ENCODE data around the gene ARSK.

The ARSK gene, protein sequence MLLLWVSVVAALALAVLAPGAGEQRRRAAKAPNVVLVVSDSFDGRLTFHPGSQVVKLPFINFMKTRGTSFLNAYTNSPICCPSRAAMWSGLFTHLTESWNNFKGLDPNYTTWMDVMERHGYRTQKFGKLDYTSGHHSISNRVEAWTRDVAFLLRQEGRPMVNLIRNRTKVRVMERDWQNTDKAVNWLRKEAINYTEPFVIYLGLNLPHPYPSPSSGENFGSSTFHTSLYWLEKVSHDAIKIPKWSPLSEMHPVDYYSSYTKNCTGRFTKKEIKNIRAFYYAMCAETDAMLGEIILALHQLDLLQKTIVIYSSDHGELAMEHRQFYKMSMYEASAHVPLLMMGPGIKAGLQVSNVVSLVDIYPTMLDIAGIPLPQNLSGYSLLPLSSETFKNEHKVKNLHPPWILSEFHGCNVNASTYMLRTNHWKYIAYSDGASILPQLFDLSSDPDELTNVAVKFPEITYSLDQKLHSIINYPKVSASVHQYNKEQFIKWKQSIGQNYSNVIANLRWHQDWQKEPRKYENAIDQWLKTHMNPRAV

DNA sequence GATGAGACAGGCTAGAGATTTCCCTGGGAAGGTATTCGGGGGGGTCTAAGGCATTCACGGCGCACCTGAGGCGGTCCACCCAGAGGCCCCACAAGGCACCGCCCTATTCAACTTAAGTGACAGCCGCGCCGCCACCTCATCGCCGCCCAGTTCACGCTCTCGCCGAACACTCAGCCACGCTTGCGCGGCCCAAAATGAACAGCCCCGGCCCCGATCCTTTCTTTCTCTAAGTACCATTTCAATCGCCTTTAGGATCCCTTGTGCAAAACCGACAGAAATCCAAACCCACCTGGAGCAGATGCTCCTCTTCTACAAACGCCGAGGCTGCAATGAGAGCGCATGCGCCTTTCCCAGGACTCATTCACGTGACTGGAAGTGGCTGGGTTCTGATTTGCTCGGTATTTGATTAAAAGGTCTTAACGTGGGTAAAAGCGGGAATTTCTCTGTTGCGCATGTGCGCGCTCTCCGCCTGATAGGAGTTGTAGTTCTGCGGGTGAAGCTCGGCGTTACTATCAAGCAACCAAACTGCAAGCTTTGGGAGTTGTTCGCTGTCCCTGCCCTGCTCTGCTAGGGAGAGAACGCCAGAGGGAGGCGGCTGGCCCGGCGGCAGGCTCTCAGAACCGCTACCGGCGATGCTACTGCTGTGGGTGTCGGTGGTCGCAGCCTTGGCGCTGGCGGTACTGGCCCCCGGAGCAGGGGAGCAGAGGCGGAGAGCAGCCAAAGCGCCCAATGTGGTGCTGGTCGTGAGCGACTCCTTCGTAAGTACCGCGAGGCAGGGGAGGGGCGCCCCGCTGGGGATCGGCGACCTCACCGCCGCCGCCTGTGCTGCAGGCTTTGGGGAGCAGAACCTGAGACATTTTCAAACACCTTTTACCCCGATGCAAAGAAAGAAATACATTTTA, at the start of gene ARSK, which contains the start of gene SKIC3:
Gene ARSK (plus strand): TSS at position 455 of the 902 bp plus-strand sequence. CDS start 178 bp downstream, at position 633.
Gene SKIC3 (minus strand): TSS at position 331 of the 902 bp plus-strand sequence. CDS start 7,827 bp downstream, outside the sequence.
- peak; percentile 99 for DNase-seq (ENCODE audit: low spot score)

DNA sequence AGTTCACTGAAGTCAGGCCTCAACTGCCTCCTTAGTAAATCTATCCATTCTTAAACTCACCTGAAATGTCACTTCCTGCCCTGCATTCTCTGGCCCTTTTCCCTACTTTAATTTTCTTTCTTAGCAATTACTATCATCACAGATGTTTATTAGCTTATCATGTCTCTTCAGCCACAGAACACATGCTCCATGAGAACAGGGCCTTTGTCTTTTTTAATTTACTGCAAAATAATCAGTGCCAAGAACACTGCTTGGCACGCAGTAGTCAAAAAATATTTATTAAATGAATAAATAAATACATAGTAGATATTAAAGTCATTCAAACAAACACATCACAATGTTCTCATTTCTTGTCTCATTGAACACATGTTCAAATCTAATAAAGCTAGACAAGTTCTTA, 46.4 kb upstream of the ARSK start:
- no peak for DNase-seq (ENCODE audit: low spot score)

DNA sequence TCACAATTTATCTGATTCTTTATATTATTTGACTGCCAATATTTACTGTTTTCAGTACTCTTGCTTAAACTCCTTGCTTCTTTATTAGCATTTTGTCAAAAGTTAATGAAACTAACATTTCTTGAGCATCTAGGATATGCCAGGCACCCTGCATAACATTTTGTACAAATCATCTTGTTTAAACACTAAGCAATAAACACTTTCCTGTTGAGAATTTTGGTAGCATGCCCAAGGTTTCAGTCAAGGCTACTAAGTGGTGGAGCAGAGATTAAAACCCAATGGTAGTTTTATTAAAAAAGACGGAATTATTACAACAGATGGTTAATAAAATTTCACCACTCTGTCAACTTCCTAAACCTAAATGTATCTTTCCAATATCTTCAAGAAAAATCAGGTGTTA, 43.3 kb upstream of the ARSK start:
- no peak for DNase-seq (ENCODE audit: low spot score)

DNA sequence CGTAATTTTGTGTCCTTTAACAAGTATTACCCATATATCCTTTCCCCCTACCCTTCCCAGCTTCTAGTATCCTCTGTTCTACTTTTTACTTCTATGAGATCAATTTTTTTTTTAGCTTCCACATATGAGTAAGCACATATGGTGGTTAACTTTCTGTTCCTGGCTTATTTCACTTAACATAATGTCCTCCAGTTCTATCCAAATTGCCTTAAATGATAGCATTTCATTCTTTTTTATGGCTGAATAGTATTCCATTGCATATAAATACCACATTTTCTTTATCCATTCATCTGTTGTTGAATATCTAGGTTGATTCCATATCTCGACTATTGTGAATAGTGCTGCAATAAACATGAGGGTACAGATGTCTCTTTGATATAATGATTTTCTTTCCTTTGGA, 36.5 kb upstream of the ARSK start:
- no peak for DNase-seq (ENCODE audit: low spot score)

DNA sequence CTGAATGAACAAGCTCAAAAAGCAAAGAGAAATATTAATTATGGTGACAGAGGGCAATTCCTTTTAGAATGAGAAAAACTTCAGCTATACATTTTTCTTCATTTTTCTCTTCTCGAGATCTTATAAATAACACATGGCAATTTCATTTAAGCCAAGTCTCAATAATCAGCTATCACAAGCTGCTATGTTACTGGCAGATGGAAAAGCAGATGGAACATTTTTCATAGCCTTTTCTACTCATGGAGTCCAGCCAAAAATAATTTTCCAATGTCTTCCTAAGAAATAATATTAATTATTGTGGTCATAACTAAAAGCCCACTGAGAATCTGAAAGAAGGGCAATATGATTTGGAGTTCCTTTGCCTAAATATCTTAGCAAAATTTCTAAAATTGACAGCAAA, 35.8 kb upstream of the ARSK start:
- DNase-seq (ENCODE audit: low spot score) = no peak

DNA sequence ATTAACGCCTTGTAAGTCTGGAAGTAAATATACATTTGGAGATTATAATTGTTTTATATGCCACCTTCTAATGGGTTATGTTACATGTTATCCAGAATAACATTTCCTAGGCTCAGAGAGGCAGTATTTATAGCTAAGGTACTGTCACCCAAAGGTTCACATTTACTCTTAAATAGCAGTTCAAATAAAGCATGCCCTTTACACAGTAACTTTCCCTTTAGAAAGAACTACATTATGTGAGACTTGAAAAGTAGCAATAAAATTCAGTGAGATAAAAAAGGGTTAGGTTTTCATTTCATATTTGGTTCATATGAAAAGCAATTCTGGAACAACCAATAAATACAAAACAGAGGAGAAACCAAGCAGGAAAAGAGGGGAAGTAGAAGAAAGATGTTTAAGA, 35.2 kb upstream of the ARSK start:
- no peak for DNase-seq (ENCODE audit: low spot score)

DNA sequence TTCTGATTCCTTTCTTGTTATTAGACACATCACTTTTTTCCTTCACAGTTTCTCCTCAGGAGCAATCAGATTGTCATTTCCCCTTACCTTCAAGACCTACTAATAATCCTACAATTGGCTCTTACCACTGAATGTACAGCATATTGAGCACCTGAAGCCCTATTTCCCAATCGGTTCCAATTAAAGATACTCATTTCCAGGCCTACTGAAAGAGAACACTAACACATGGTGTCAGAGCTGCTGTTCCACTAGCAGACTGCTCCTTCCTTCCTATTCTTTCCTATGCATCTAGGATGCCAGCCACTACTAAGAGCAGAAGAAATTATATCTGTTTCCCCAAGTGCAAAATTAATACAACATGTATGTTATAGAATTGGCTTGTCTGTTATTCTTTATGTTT, 34.7 kb upstream of the ARSK start:
- DNase-seq (ENCODE audit: low spot score) = no peak

DNA sequence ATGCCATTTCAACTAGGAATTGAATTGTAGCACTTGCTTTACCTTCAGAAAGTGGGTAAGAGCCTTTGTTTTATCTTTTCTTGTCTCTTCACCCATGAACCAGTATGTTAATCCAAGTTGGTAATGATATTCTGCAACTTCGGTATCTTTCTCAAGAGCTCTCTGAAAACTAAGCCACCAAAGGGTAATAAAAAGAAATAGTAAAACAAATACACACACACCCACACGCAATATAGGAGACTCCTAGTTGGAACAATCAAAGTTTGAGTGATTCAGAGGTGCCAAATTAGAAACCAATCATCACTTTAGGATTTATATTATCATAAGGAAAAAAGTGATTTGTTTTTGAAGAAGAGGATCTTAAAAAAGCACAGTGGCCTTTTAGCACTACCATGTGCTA, 30.5 kb upstream of the ARSK start:
- no peak for DNase-seq (ENCODE audit: low spot score)

DNA sequence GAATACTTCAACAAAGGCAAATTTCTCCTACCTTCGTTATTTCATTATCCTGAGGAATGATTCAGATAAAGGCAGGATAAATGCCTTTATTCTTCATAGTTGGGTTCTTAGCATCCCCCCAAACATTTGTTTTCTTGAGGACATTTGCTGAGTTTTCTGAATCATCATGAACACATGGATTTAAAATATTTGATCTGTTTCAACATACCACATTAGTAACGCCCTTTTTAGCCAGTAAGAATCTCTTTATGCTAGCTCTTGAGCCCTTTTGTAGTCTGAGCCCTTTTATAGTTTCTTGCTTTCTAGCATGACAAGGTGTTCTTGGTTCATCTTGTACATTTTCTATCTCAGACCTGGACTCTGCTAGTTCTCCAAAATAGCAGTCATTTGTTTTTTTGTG, 28.0 kb upstream of the ARSK start:
- no peak for DNase-seq (ENCODE audit: low spot score)

DNA sequence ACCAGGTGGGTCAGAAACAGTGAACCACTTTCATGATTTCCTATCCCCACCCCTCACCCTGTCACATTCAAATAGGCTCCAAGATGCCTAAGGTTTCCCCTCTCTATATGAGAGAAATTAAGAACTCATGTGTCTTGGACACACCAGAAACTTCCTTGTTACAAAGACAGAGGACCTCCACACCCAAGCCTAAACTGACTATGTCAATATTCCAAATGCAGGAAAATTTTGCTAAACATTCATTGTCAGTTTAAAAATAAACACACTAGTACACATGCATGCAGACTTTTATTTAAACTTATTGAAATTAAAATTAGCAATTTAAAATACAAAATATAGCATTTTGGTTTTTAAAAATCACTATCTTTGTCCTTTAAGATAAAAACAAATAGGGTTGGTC, 26.3 kb upstream of the ARSK start:
- DNase-seq (ENCODE audit: low spot score) = no peak

DNA sequence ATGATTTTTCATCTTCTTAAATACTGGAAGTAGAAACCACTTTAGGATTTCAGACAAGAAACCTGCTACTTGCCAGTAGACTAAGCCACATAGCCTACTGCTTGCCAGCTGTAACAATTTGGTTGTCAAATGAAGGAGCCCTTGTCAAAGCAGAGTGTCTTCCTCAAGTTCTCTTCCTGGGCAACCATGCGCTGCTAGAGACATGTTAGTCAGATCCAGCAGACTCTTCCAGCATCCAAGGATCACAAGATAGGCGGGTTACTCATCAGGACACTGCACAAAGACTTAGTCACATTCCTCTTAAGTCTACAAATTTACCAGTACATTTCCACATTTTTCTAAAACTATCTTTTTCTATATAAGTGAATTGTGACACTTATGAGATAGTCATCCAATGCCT, 24.5 kb upstream of the ARSK start:
- DNase-seq (ENCODE audit: low spot score) = no peak

DNA sequence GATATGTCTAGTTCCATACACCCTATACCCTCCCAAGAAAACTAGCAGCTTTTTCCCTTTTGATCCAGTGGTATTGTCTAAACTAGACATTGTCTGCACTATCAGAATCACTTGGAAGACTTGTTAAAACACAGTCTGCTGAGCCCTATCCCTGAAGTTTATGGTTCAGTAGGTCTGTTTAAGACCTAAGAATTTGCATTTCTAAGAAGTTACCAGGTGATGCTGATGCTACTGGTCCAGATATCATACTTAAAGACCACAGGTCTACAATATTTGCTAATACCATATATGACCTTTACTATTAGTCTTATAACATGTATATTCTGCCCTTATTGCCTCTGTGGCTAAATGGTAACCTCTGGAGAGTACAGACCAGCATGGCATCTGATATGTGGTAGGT, 23.4 kb upstream of the ARSK start:
- no peak for DNase-seq (ENCODE audit: low spot score)

DNA sequence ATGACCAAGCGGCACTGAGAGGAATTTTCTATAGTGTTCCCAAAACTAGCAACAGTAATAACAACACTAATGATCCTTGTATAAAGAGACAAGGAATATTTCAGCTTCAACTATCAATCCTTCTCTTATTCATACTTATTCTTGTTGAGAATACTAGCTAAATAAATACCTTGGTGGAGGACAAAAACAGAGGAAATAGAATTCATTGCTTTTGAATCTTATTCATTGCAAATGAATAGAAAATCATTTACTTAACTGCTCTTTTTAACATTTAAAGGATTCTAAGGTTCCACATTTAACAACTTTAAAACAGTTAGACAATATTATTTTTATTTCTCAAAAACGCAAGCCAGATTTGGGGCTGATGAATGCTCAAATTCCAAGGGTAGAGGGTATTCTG, 22.5 kb upstream of the ARSK start:
- DNase-seq (ENCODE audit: low spot score) = no peak

DNA sequence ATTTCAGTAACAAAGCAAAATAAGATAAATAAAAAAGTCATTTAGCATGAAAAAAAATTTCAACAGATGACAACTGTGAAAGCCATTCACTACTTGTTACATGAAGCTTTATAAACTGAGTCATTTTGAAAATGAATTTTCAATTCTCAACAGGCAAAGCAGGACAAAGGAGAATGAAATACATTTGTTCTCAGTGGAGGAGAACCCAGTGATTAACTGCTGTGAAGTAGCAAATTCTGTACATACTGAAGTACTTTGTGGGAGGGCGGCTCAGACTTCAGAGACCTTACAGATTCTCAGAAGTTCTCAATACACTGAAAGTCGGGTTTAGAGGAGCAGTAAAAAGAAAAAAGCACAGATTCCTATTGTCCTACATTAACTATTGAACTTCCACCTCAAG, 21.8 kb upstream of the ARSK start:
- no peak for DNase-seq (ENCODE audit: low spot score)

DNA sequence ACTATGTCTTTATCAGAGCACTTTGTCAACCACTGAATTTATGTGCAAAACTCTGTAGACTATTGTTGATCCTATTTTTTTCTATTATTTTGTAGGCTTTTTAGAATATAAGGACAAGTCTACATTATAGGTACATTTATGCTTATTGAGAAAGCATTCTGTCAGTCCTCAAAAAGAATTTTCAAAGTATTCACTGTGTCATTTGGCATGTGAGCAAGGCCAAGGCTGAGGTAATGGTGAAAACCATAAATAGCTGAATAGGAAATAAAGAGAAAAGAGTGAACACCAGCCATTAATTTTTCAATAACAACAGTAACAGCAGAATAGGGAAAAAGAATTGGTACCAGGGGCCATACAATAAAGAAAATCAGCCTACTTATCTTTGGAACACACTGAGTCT, 21.1 kb upstream of the ARSK start:
- DNase-seq (ENCODE audit: low spot score) = no peak

DNA sequence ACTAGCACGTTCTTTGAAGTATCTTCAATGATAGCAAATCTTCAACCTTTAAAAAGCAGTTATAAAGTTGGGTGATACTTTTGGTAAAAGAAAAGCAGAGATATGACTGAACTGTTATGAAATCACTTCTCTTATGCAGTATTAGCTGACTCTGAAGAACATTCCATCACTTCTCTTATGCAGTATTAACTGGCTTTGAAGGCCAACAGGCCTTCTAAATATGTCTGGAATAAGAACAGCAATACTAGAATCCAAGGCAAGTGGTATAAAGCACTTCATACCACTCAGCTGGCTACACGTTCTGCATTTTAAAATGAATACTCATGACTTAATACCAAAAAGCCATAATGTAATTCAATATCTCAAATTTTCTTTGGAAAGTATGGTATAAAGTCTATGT, 17.4 kb upstream of the ARSK start:
- no peak for DNase-seq (ENCODE audit: low spot score)

DNA sequence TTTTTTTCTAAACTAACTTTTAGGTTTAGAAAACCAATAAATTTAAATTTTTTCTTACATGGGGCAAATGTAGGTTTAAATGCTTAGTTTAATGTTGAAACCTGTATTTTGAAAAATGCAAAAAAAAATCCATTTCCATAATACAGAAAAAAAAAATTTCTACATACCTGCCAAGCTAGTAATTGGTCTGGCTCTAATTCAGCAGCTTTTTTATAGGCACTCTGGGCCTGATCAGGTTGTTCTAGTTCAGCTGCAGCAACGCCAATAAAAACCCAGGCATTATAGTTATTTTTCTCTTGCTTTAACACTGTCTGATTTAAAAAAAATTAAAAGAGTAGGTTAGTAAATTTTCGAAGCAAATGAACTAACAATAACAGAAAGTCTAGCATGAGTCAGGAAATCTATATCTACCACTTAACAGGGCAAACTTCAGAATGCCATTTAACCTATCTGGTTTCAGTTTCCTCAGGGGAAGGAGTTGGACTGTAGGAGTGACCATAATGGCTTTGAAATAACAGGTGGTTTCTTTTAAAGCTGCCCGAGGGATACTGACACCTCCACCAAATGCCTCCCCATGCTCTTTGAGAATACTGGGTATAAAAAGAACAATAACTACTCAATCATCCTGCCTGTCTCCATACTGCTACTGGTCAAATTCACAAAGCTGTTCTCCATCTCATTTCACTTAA, 11.7 kb upstream of the ARSK start:
- DNase-seq (ENCODE audit: low spot score) = no peak

DNA sequence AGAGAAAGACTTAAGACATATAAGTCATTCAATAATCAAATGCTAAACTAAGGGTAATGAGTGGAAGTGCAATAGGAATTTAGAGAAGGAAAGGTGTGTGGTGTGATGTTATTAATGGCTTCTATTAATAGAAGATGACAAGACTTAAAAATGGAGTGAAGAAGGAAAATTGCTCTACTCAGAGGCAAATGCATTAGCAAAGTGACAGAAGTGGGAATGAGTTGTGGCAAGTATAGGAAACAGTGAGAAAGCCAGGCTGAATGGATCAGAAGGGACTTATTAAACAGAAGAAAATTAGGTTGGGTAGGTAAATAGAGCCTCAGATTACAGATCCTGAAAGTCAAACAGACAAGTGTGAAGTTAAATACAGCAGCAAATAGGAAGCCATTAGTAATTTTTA, 5.9 kb upstream of the ARSK start:
- DNase-seq (ENCODE audit: low spot score) = no peak

DNA sequence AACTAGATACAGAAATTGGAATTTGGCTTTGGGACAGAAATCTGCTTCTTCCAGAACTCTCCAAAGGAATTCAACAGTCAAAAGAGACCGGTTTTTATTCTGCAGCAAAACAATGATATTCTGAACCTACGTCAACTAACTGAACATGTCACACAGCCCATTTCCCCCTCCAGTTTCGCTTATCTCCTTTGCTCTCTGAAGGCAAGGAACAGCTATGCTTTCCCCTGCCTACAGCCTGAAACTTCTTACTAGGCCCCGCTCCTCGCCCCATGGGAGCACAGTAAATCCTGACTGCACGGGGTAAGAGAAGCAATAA, 612 bp upstream of the ARSK start:
- no peak for DNase-seq (ENCODE audit: low spot score)

DNA sequence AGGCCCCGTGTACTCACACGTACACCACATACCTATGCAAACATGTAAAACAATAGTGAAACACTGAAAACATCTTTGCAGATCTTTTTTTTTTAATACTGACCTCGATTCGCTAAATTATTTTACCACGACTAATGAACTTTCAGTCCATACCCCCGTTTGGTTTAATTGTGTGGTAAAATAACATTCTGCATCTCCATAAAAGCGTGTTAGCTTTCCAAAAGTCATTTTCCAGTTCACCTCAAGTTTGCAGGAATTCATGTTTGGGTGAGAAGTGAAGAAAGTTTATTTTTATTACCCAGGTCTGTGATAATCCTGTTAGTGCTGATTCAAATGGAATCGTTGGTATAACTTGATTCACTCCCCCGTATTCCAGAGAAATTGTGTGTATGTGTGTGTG, 652 bp downstream of the ARSK start:
- peak; percentile 34 for DNase-seq (ENCODE audit: low spot score)

DNA sequence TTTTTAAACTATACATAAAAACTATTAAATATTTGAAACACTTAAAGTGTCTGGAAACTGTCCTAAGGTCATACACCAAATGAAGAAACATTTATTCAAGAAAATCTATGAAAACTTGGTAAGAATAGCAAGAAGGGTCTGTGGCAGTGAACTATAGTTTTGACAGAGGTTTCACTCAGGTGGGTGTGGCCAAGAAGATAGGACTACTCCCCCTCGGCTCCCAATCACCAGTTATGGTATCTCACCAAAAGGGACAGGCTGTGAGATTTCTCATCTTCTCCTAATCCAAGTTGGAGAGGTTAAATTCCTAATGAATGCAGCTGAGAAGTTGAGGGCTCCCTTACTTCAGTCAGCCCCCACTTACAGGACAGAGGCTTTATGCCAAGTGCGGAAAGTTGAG, 2.9 kb downstream of the ARSK start:
- no peak for DNase-seq (ENCODE audit: low spot score)

DNA sequence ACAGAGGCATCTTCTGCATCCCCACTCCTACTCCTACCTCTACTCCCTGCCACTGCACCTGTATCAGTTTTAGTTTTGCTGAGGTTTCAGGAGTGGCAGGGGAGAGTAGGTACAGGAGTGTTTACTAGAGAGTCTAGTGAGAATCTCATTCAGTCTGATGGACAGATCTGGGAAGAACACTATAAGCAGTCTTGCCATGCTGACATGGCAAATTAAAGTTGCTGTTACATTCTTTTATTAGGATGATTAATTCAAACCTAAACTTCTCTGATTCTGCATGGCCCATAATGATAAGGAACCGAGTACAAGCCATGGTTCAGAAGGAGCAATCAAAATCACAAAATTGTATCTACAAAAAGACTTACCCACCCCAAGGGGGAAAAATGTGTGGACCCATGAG, 7.4 kb downstream of the ARSK start:
- DNase-seq (ENCODE audit: low spot score) = no peak

DNA sequence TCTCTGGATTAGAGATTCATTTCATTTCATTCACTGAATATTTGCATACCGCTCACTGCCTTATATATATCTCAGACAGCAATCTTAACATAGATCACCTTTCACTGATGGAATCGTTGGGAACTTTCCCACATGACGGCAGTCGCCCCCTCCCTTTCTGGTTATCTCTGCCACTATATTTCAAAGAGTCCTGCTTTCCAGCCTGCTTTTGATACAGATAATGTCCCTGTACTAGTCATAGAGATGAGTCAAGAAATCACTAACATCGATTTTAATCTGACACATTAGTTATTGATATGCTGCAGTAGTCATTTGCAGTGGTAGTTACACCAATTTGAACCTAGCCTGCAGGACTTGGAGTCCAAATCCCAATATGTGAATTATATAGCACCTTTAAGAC, 8.5 kb downstream of the ARSK start:
- DNase-seq (ENCODE audit: low spot score) = no peak
